HK-2 (cell line): Measurements from ENCODE around the gene ZNF254.
A peak's percentile ranks its signal among the peaks of the same experiment; 100 is the strongest.
"Not testable (repeated sequence)": the region's sequence is repeated elsewhere in the genome, so short reads cannot be mapped to it uniquely, and the experiment has no call there.

ENCODE experiments used
- DNase-seq: peaks from one replicate; pipeline ENCODE4 v3.0.0-alpha.2; 2018; ENCODE audit not compliant: unreplicated experiment

The ZNF254 gene

GRCh38 chr19:24086974-24087595 lies at the start of gene ZNF254:
Gene ZNF254, plus strand, starts transcription at chr19:24087187. Its CDS starts 121 bp downstream, at chr19:24087308.
- DNase-seq = peak; percentile 92

GRCh38 chr19:24040621-24041020 lies 46.4 kb upstream of the ZNF254 start:
- no peak for DNase-seq

GRCh38 chr19:24041326-24041725 lies 45.7 kb upstream of the ZNF254 start:
- DNase-seq = not testable (repeated sequence)

DNA sequence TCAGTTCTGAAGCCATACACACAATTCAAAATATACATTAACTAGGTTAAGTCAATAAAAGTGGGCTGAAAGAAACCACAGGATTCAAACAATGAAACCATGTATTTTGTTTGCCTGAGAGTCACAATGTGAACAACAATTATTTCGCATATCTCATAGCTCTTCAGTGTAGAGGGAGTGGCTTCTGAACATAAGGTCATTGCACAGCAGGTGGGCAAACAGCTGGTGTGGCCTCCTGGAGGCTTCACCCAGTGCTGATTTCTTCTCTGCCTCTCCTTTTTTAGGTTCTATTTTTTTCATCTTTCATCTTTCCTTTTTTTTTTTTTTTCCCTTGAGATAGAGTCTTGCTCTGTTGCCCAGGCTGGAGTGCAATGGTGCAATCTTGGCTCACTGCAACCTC lies 40.4 kb upstream of the ZNF254 start:
- no peak for DNase-seq

GRCh38 chr19:24048261-24048660 lies 38.7 kb upstream of the ZNF254 start:
- no peak for DNase-seq

- no peak for DNase-seq
Observed at GRCh38 chr19:24049537-24049936, 37.5 kb upstream of the ZNF254 start.

- DNase-seq = no peak
Observed at GRCh38 chr19:24051516-24051915, 35.5 kb upstream of the ZNF254 start.

GRCh38 chr19:24052811-24053210 lies 34.2 kb upstream of the ZNF254 start:
- DNase-seq = no peak

- no peak for DNase-seq
Observed at GRCh38 chr19:24053601-24054000, 33.4 kb upstream of the ZNF254 start.

- DNase-seq = peak; percentile 32
Observed at GRCh38 chr19:24054044-24054935, 32.7 kb upstream of the ZNF254 start.

GRCh38 chr19:24055548-24055947 lies 31.4 kb upstream of the ZNF254 start:
- DNase-seq = no peak

DNA sequence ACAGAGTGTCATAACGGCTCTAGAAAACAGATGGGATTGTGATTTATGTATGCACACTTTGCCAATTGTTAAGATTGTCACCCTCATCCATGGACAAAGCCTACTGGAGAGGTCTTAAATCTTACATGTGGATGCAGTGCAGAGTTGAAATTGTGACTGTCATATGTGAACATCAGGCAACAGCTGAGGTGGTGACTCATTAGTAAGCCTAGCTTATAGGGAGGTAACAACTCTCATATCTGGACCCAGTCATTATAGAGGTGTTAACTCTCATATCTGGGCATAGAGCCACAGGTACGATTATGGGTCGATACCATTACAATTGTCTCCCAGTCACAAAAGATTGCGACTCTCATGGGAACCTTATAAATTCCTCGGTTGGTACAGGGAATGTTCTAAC lies 29.8 kb upstream of the ZNF254 start:
- no peak for DNase-seq

DNA sequence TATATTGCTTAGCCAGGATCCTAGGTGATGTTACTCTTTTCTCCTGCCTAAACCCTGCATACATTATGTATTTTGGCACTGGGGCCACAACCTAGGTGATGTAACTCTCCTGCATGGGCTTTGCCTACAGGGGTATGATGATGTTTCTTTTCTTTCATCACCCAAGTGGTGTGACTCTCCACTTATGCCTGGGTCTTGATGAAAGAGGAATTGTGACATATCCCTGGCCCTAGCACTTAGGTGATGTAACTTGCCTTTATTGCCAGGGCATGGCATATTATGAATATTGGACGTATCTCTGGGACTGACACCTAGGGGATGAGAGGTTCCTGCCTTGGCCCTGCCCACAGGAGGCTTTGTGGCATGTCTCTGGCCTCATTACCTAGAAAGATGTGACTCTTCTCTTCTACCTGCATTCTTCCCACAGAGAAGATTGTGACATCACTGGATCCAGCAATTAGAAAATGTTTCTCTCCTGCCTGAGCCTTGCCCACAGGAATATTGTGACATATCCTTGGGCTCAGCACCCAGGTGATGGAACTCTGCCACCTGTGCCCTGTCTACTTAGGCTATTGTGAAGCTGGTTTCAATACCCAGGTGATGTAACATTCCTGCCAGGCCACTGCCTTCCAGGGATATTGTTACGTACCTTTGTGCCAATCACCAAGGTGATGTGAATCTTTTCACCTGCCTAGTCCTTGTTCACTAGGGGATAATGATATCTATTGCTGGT lies 27.3 kb upstream of the ZNF254 start:
- DNase-seq = no peak

DNA sequence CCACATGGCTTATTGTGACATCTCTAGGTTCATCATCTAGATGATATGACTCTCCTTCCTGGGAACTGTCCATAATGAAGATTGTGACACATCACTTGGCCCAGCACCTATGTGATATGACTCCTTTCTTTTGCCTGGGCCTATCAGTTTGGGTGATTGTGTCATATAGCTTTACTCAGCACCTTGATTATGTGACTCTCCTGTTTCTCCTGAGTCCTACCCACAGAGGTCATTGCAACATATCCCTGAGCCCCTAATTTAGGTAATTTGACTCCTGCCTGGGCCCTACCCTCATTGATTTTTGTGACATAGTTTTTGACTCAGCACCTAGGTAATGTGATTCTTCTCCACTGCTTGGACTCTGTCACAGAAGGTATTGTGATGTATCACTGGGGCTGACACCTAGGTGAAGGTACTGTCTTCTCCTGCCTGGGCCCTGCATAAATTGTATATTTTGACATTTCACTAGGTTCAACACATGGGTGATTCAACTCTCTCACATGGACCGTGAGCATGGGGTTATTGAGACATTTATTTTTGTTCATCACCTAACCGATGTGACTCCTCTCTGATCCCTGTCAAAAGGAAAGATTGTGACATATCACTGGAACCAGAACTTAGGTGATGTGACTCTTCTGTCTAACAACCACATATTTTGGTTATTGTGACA lies 26.2 kb upstream of the ZNF254 start:
- no peak for DNase-seq

GRCh38 chr19:24062190-24062589 lies 24.8 kb upstream of the ZNF254 start:
- no peak for DNase-seq

DNA sequence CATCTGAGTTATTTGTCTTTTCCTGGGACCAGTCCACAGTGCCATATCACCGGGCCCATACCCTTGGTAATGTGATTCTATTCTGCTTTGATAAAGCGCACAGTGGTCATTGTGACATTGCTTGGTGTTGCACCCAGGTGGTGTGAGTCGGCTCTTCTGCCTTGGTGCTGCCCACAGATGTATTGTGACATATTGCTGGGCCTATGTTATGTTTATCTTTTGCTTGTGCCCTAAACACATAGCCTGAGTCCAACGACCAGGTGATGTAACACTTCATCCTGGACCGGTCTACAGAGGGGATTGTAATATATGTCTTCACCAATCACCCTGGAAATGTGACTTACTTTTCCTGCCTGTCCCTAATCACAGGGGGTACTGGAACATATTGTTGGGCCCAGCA lies 23.7 kb upstream of the ZNF254 start:
- DNase-seq = no peak

GRCh38 chr19:24064175-24064574 lies 22.8 kb upstream of the ZNF254 start:
- no peak for DNase-seq

DNA sequence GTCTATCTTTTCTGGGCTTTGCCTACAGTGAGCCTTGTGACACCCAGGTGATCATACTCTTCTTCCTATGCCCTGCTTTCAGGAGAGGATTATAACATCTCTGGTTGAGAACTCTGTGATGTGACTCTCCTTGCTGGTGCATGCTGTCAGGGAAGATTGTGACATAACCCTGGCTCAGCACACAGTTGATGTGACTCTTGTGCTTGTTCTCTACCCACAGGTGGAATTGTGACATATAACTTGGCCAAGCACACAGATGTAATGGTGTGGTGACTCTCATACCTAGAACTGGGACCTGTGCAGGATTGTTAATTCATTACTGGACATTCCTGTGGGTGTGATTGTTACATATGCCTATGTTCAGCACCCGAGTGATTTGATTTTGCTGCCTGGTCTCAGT lies 21.7 kb upstream of the ZNF254 start:
- no peak for DNase-seq

DNA sequence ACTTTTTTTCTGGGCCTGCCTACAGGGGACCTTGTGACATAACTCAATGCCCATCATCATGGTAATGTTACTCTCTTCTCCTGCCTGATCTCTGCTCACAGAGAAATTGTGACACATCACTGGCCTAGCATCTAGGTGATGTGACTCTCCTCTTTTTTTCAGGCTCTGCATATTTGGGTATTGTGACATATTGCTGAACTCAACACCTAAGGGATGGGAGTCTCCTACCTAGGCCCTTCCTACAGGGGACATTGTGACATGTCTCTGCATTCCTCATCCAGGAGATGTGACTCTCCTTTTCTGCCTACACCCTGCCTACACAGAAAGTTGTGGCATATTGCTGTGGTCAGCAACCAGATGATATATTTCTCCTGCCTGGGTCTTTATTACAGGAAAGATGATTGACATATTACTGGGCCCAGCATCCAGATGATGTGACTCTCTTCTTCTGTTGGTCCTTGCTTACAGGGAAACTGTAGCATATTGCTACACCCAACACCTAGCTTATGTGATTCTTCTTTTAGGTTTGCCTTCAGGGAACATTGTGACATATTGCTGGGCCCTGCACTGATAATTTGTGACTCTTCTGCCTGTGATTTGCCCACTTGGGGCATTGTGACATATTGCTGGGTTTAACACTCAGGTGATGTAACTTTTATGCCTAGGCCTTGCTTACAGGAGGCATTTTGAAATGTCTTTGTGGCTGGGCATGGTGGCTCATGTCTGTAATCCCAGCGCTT lies 21.0 kb upstream of the ZNF254 start:
- DNase-seq = no peak

DNA sequence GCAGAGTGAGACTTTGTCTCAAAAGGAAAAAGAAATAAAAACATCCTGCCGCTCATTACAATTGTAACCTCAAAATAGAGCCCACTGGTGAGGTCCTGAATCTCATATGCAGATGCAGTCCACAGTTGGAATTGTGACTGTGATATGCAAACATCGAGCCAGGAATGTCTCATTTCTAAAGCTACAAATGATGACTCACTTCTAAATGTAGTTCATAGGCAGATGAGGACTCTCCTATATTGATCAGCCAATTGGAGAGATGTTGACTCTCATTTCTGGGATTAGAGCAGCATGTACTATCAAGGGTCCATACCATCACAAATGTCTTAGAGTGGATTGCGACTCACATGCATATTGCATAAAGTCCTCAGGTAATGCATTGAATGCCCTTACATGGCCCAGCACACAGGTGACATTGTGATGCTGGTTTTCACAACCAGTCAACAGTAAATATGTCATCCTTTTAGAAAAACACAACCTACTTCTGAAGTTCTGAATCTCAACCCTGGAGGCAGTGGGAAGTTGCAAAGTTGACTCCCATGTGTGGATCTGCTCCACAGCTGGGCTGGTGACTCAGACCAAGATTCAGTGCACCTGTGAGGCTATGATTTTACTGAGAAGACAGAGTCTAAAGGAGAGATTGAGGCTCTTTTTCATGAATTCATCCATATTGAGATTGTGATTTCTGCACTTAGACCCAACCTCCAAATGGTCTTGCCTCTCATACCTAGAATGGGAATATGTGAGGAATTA lies 16.9 kb upstream of the ZNF254 start:
- no peak for DNase-seq

DNA sequence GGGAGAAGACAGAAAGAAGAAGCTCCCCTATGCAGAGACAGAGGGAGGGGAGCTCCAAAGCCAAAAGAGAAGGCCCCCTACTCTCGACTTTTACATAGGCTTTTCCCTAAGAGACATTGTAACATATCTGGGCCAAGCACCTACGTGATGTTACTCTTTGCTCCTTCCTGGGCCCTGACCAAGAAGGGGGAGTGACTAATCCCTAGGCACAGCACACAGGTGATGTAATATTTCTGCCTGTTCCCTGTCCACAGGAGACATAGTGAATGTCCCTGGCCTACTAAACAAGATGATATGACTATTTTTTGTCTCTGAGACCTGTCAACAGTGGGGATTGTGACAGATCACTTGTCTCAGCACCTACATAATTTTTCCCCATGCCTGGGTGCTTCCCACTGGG lies 15.9 kb upstream of the ZNF254 start:
- DNase-seq = no peak
